GM18868 (cell line): ENCODE results near the gene AMY1B.
"Not testable (repeated sequence)": the region's sequence is repeated elsewhere in the genome, so short reads cannot be mapped to it uniquely, and the experiment has no call there.

Source experiments
- ATAC-seq: cut with Tn5 transposase; IDR thresholded peaks from one replicate; pipeline ENCODE4 v1.9.1; 2021; ENCODE audit warnings: mild to moderate bottlenecking, moderate library complexity; ENCODE audit not compliant: unreplicated experiment

The AMY1B gene

DNA sequence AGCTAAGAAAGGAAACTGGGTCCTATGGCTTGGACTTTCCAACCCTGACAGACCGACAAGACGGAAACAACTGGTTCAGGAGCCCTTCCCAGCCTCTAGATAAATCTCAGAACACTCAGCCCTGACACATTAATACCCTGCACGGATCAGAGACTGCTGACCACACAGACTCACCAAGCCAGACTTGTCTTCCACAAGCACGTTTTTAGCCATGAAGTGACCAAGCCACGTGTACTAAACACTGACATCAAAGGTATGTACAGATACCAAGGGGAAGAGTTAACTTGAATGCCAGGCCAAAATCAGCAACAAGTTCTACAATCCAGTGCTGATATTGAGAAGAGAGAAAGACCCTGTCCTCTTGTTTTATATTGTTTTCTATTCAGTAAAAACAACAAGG, at the start of gene AMY1B:
Gene AMY1B, minus strand, starts transcription at position 101 of the 400 bp plus-strand sequence. CDS start 571 bp downstream, outside the sequence.
- not testable (repeated sequence) for ATAC-seq

- ATAC-seq: not testable (repeated sequence)
These were observed 49.0 kb upstream of the AMY1B start for GRCh38 chr1:103745040-103745439.

GRCh38 chr1:103744449-103744848, 48.4 kb upstream of the AMY1B start:
- ATAC-seq: not testable (repeated sequence)

DNA sequence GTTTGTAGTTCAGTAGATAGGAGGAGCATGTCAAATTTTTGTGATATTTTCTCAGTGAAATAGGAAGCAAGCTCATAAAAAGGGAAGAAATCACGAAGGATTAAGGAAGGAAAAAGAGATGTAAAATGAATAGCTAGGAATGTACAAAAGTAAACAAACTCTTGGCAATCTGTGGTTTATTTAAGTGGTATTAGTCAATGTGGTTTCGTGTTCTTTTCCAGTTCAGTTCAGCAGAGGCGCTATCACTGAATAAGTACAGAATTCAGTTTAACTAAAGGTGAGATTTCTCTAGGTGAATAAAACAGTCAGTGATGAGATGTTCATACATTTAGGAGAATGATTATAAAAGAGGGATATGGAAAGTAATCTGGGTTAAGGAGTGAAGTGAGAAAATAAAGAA, 42.0 kb upstream of the AMY1B start:
- not testable (repeated sequence) for ATAC-seq

GRCh38 chr1:103735334-103735733, 39.3 kb upstream of the AMY1B start:
- not testable (repeated sequence) for ATAC-seq

DNA sequence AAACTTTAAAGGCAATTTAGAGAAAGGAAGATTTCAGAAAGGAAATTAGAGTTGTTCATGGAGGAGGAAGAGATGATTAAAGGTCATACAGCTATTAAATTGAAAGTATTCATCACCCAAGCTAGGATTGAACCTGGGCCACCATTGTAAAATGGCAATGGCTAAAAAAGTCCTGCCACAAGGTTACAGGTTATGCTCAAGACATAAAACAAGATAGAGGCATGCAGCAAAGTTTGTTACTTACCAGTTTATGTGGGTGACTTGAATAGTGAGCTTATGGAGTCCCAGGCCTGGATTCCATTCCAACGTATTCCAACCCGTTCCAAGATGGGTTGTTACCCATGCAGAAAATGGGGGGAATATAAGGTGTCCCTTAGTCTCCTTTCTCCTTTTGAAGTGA, 25.5 kb upstream of the AMY1B start:
- ATAC-seq: not testable (repeated sequence)

- not testable (repeated sequence) for ATAC-seq
These were observed 21.4 kb upstream of the AMY1B start for GRCh38 chr1:103717404-103717803.

DNA sequence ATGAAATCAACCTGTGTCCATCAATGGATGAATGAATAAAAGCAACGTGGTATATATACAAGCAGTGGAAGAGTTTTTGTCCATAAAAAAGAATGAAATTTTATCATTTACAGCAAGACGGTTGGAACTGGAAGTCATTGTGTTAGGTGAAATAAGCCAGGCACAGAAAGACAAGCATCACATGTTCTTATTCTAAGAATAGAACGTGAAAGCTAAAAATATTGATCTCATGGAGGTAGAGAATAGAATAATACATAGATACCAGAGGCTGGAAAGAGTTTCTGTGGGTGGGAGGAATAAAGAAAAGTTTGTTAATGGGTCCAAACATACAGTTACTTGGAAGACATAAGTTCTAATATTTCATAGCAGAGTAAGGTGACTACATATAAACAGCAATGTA, 14.4 kb upstream of the AMY1B start:
- ATAC-seq: not testable (repeated sequence)

DNA sequence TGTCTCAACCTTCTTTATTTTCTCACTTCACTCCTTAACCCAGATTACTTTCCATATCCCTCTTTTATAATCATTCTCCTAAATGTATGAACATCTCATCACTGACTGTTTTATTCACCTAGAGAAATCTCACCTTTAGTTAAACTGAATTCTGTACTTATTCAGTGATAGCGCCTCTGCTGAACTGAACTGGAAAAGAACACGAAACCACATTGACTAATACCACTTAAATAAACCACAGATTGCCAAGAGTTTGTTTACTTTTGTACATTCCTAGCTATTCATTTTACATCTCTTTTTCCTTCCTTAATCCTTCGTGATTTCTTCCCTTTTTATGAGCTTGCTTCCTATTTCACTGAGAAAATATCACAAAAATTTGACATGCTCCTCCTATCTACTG, 11.7 kb upstream of the AMY1B start:
- not testable (repeated sequence) for ATAC-seq

- ATAC-seq: not testable (repeated sequence)
These were observed 5.2 kb upstream of the AMY1B start for GRCh38 chr1:103701256-103701655.

DNA sequence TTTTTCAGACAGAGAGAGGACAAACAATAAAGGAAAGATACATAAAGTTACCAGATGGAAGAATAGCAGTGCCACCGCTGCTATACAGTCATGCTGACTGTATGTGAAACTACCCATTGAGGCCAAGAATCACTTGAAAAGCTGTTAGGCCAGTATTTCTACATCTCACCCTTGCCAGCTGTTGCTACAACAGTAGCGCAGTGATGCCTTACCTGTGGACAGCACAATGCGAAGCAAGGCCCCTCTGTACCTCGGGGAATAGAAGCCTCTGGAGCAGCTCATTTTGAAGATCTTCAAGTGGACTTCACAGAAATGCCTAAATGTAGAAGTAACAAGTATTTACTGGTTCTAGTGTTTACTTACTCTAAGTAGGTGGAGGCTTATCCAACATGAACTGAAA, 4.7 kb upstream of the AMY1B start:
- not testable (repeated sequence) for ATAC-seq

- ATAC-seq: not testable (repeated sequence)
These were observed 1.4 kb upstream of the AMY1B start for GRCh38 chr1:103697430-103697829.

GRCh38 chr1:103676335-103676734, 19.7 kb downstream of the AMY1B start:
- ATAC-seq: not testable (repeated sequence)

DNA sequence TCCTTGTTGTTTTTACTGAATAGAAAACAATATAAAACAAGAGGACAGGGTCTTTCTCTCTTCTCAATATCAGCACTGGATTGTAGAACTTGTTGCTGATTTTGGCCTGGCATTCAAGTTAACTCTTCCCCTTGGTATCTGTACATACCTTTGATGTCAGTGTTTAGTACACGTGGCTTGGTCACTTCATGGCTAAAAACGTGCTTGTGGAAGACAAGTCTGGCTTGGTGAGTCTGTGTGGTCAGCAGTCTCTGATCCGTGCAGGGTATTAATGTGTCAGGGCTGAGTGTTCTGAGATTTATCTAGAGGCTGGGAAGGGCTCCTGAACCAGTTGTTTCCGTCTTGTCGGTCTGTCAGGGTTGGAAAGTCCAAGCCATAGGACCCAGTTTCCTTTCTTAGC, 40.5 kb downstream of the AMY1B start, which contains the start of gene AMY1A:
Gene AMY1A, plus strand, starts transcription at position 301 of the 400 bp plus-strand sequence. CDS start 571 bp downstream, outside the sequence.
- not testable (repeated sequence) for ATAC-seq

DNA sequence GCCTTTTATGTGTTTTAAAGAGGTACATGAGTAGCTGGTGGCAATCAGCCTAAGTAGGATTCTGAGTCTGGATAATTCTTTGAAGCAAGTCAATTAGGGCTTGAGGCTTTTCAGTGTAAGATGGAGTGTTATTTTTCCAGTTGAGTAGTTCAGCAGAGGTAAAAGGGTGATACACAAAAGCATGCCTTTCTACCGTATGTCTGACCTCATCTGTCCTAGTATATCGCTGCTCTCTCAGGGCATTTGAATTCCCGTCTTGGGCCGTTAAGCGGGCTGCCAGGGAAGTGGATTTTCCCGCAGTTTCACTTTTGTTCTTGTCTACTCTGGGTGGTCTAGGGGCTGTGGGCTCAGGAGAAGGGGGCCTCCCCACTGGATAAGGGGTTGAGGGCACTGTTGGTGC, 41.9 kb downstream of the AMY1B start:
- not testable (repeated sequence) for ATAC-seq

DNA sequence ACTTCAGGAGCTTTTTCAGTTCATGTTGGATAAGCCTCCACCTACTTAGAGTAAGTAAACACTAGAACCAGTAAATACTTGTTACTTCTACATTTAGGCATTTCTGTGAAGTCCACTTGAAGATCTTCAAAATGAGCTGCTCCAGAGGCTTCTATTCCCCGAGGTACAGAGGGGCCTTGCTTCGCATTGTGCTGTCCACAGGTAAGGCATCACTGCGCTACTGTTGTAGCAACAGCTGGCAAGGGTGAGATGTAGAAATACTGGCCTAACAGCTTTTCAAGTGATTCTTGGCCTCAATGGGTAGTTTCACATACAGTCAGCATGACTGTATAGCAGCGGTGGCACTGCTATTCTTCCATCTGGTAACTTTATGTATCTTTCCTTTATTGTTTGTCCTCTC, 45.1 kb downstream of the AMY1B start:
- ATAC-seq: not testable (repeated sequence)

DNA sequence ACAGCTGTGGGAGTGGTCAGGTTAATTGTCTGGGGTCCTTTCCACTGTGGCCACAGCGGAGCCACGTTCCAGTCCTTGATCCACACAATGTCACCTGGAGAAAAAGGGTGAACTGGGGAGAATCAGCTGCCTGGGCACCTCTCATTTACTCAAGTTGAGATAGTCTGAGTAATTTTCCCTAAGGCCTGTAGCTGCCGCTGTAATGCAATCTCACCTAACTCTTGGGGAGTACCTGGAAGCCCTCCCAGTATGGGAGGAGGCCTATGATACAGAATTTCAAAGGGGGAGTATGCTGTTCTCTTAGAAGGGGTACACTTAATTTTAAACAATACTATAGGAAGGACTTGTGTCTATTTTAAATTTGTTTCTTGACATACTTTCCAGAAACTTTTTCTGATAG, 45.7 kb downstream of the AMY1B start:
- ATAC-seq: not testable (repeated sequence)

GRCh38 chr1:103643908-103644307, 52.1 kb downstream of the AMY1B start:
- ATAC-seq: not testable (repeated sequence)

GRCh38 chr1:103641194-103641593, 54.8 kb downstream of the AMY1B start:
- ATAC-seq: not testable (repeated sequence)
